Sigmoid colon (tissue), 7 donors: Measurements from ENCODE around the gene DIP2C. TPM values are rescaled to one million over a fixed set of nuclear protein-coding genes. Genes with fewer than 3 reads are reported as not detected.
A peak's percentile ranks its signal among the peaks of the same experiment; 100 is the strongest.

Source experiments
- DNase-seq: peaks from one replicate; pipeline ENCODE4 v3.0.0-alpha.2; 2019
- H3K27ac ChIP-seq, 4 donors: fragments of 200-600 bp; sonication (generic); one replicate each; pipeline ENCODE4 v1.5.1; 2016 to 2019; ENCODE audit warnings: mild to moderate bottlenecking in 1 of 4
- H3K27me3 ChIP-seq, 3 donors: fragments of 200-600 bp; sonication (generic); one replicate each; pipeline ENCODE4 v1.5.1; 2019; ENCODE audit warnings: mild to moderate bottlenecking in 1 of 3
- H3K36me3 ChIP-seq, 4 donors: fragments of 200-600 bp; sonication (generic); one replicate each; pipeline ENCODE4 v1.5.1; 2016 to 2019
- H3K4me1 ChIP-seq, 4 donors: fragments of 200-600 bp; sonication (generic); one replicate each; pipeline ENCODE4 v1.5.1; 2017 to 2019
- H3K4me3 ChIP-seq, 4 donors: fragments of 200-600 bp; sonication (generic); one replicate each; pipeline ENCODE4 v1.5.1; 2017 to 2019; ENCODE audit warnings: mild to moderate bottlenecking in 2 of 4, moderate library complexity in 1 of 4
- H3K9me3 ChIP-seq, 4 donors: fragments of 200-600 bp in 3 of 4; sonication (generic) in 3 of 4; one replicate each; pipeline versions ENCODE4 v1.5.1 to v1.6.1; 2013 to 2019
- CTCF ChIP-seq, 4 experiments: fragments of 450-650 bp in 3 of 4; fragments of 200-600 bp in 1 of 4; IDR thresholded peaks; one replicate each; pipeline ENCODE4 v1.5.1; 2016 to 2019; ENCODE audit warnings: antibody characterized with exemption in 4 of 4, mild to moderate bottlenecking in 3 of 4, moderate library complexity in 2 of 4
- EP300 ChIP-seq, 4 donors: sonication (generic); formaldehyde crosslinking; IDR thresholded peaks; one replicate each; pipeline ENCODE4 v1.6.1; 2017; ENCODE audit warnings: antibody characterized with exemption in 4 of 4
- POLR2A ChIP-seq, 2 donors: fragments of 450-650 bp; IDR thresholded peaks; one replicate each; pipeline ENCODE4 v1.6.1; 2016; ENCODE audit warnings: antibody characterized with exemption in 2 of 2, mild to moderate bottlenecking in 2 of 2, moderate library complexity in 2 of 2
- POLR2AphosphoS5 ChIP-seq, 4 donors: sonication (generic); formaldehyde crosslinking; IDR thresholded peaks; one replicate each; pipeline ENCODE4 v1.6.1; 2017; ENCODE audit warnings: antibody characterized with exemption in 4 of 4
- WGBS, 2 donors: extraction: QIAGEN DNeasy Blood & Tissue Kit; methylation state at CpG; one replicate each; pipeline ENCODE4 v1.1.7; 2013; 5-methylcytosine and 5-hydroxymethylcytosine counted together
- intact Hi-C: fragments of 100-400 bp; cut with DNase I; formaldehyde crosslinking; loops from one replicate; pipeline ENCODE4 v1.15.1; 2023
- polyA plus RNA-seq, 3 donors: library from polyadenylated mRNA; stranded (reverse); fragments of 200-250 nt; gene quantifications; one replicate each; pipeline ENCODE4 v1.2.3, GENCODE V29; 2013
- total RNA-seq, 4 donors: library from RNA; depleted of rRNA; stranded (reverse); fragments of >200 nt; gene quantifications; one replicate each; pipeline ENCODE4 v1.1.0, GENCODE V29; 2016
- donor health status: healthy with polysubstance abuse.
- donor health status: Bipolar disorder and iron deficiency.
- donor health status: healthy.

DIP2C gene
- total and polyA plus RNA-seq, 7 donors: 1.8 to 67.9 (median 42.1) TPM

DNA sequence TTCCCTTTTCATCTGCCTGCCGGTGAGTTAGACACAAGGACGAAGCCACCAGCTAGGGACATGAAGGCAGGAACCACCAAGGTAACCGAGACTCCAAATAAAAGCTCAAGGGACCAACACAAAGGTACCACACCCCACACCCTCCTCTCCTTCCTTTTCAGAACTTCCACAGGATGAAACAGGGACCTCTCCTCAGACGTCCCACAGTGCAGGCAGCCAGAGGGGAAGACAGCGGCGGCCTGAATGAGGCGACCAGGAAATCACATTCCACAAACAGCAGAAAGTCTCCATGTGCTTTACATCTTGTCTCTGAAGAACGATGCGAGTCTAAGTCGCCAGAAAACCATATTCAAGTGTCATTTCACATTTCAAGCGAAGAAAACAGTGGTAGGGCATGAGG, 97.8 kb downstream of the DIP2C start:
- DNase-seq: no peak
- Histone ChIP-seq H3K4me1 (peaks cover 0 to 44% (median 31%) of the 10 kb centered on the region in 4 donors), H3K9me3 (no peaks in the 10 kb centered on the region), H3K4me3 (no peak overlapping the region), H3K27me3 (no peaks in the 10 kb centered on the region), H3K36me3 (no peaks in the 10 kb centered on the region), H3K27ac (peak overlapping the region in 1 of 4 donors; percentile 4)
- TF ChIP-seq EP300 (IDR thresholded peaks at IDR 0.05) (no peak), POLR2AphosphoS5 (IDR thresholded peaks at IDR 0.05) (no peak), CTCF (IDR thresholded peaks at IDR 0.05) (no peak), POLR2A (IDR thresholded peaks at IDR 0.05) (no peak)
- intact Hi-C loops: no loop called here
- WGBS, 2 donors: 69 to 88% methylated on average over 11 of the region's 11 CpGs

GRCh38 chr10:590721-591120, 98.7 kb downstream of the DIP2C start:
- Histone ChIP-seq H3K27ac (no peak overlapping the region), H3K4me1 (peaks cover 0 to 53% (median 39%) of the 10 kb centered on the region in 4 donors), H3K4me3 (no peak overlapping the region), H3K36me3 (no peaks in the 10 kb centered on the region), H3K9me3 (no peaks in the 10 kb centered on the region), H3K27me3 (no peaks in the 10 kb centered on the region)
- WGBS, 2 donors: 94 to 95% methylated on average over 10 of the region's 10 CpGs
- no peak for DNase-seq
- TF ChIP-seq CTCF (IDR thresholded peaks at IDR 0.05) (no peak), POLR2AphosphoS5 (IDR thresholded peaks at IDR 0.05) (no peak), POLR2A (IDR thresholded peaks at IDR 0.05) (no peak), EP300 (IDR thresholded peaks at IDR 0.05) (no peak)
- intact Hi-C loops: no loop called here

DNA sequence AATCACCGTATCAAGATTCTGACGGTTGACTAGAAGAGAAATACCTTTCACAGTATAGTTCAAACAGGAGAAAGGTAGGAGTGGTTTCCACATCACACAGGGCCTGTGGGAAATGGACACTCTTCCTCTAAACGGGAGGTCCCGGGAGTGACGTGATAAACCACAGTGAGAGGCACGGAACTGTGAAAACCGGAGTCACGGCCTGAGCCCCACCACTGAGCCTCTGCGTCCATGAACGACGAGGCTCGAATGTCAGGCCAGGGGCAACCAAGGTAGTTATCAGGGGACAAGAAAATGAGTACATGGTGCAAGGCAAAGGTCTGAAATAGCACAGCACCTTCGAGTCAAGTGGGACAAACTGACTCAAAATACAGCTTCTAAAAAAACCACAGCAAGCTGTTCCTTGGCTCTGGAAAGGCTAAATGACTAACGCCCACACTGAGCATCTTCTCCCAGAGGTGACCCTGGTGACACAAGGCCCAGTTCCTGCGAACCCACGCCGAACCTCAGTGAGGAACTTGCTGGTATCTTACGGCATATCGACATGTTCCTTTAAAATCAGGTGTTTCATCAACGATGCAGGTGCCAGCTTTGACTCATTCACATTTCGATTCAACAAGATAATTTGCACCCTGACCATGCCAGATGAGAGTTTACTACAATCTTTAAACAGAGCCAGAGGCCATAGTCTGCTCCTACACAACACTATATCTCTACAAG, 99.3 kb downstream of the DIP2C start:
- no peak for TF ChIP-seq POLR2AphosphoS5 (IDR thresholded peaks at IDR 0.05)
- no peak for TF ChIP-seq CTCF (IDR thresholded peaks at IDR 0.05)
- no peak for TF ChIP-seq POLR2A (IDR thresholded peaks at IDR 0.05)
- TF ChIP-seq EP300 (IDR thresholded peaks at IDR 0.05): no peak
- no peak overlapping the region for H3K27ac ChIP-seq
- H3K4me1 ChIP-seq: peaks cover 0 to 58% (median 43%) of the 10 kb centered on the region in 4 donors
- no peaks in the 10 kb centered on the region for H3K27me3 ChIP-seq
- intact Hi-C loops: loop anchor here (10.0 kb wide), 1 partner anchor 195 kb away; no protein-coding TSS in a partner anchor
- no peak overlapping the region for H3K4me3 ChIP-seq
- H3K9me3 ChIP-seq: no peaks in the 10 kb centered on the region
- 89 to 92% methylated on average over 21 of the region's 21 CpGs for WGBS, 2 donors
- no peaks in the 10 kb centered on the region for H3K36me3 ChIP-seq
- DNase-seq: no peak

DNA sequence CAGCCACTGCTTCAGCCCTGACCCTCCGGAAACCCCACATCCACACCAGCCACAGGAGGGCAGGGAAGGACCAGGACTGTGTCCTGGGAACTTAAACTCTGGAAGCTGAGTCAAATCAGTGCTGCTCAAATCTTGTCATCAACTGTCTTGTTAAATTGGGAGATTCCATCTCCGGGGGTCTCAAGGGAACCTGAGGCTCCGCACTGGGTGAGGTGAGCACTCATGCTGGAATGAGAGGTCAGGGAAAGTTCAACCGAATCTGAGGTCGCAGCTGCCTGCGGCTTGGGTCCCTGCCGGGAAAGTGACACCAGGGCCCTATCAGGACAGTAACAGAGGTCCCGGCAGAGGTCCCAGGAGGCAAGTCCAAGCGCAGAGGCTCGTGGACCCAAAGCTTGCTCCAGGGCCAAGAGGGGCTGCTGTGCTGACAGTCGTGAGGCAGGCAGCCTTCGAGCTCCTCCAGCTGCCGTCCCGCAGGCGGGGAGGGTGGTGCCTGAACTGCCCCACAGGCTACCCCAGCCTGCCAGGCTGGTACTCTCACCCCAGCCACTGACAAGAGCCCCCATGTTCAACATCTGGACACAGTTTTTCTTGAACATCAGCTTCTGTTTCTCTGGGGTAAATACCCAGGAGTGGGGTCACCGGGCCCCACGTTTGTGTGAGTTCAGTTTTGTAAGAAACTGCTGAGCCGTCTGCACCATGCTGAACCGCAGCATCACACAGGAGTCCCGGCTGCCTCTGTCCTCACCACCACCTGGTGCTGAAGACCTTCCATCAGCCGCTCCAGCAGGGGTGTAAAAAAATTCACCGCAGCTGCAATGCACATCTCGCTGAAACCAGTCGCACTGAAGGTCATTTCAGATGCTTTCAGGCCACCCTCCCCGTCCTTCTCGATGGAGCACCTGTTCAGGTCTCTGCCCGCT, 101.0 kb downstream of the DIP2C start:
- DNase-seq: no peak
- Histone ChIP-seq H3K27ac (peak overlapping the region in 2 of 4 donors; percentile 33 to 59), H3K36me3 (no peaks in the 10 kb centered on the region), H3K4me3 (no peak overlapping the region), H3K9me3 (no peaks in the 10 kb centered on the region), H3K4me1 (peaks cover 0 to 56% (median 40%) of the 10 kb centered on the region in 4 donors), H3K27me3 (no peaks in the 10 kb centered on the region)
- no peak for TF ChIP-seq POLR2AphosphoS5 (IDR thresholded peaks at IDR 0.05)
- TF ChIP-seq CTCF (IDR thresholded peaks at IDR 0.05): peak in 1 of 4 experiments; percentile 21
- no peak for TF ChIP-seq POLR2A (IDR thresholded peaks at IDR 0.05)
- TF ChIP-seq EP300 (IDR thresholded peaks at IDR 0.05): no peak
- intact Hi-C loops: loop anchor here (10.0 kb wide), 1 partner anchor 196 kb away; no protein-coding TSS in a partner anchor
- 83 to 88% methylated on average over 27 of the region's 27 CpGs for WGBS, 2 donors
